Prostate gland (tissue), 2 donors: ENCODE measurements around the gene IRF2. TPM values are rescaled to one million over a fixed set of nuclear protein-coding genes. Genes with fewer than 3 reads are reported as not detected.

Experiments
- DNase-seq: peaks from one replicate; pipeline ENCODE4 v3.0.0-alpha.2; 2019; ENCODE audit warnings: low spot score
- H3K27ac ChIP-seq, 2 donors: fragments of 200-600 bp; sonication (generic); 2 replicates each; pipeline ENCODE4 v1.5.1; 2017 to 2019
- H3K27me3 ChIP-seq: fragments of 200-600 bp; sonication (generic); replicated peaks from 2 replicates; pipeline ENCODE4 v1.5.1; 2019; ENCODE audit not compliant: insufficient read depth
- H3K36me3 ChIP-seq, 2 donors: fragments of 200-600 bp; sonication (generic); 1 replicate in 1 of 2; 2 replicates in 1 of 2; pipeline versions ENCODE4 v1.5.1 to v1.8.1; 2017 to 2019
- H3K4me1 ChIP-seq: fragments of 200-600 bp; sonication (generic); replicated peaks from 2 replicates; pipeline ENCODE4 v1.5.1; 2019
- H3K4me3 ChIP-seq, 2 donors: fragments of 200-600 bp; sonication (generic); 2 replicates each; pipeline ENCODE4 v1.5.1; 2017 to 2019
- H3K9me3 ChIP-seq: fragments of 200-600 bp; sonication (generic); 2 replicates; pipeline ENCODE4 v1.5.1; 2017
- CTCF ChIP-seq, 4 experiments: fragments of 200-600 bp in 2 of 4; fragments of 450-650 bp in 2 of 4; sonication (generic) in 2 of 4; IDR thresholded peaks; 1 replicate in 3 of 4; 2 replicates in 1 of 4; pipeline ENCODE4 v1.5.1; 2016 to 2019; ENCODE audit warnings: antibody characterized with exemption in 4 of 4, mild to moderate bottlenecking in 2 of 4, moderate library complexity in 2 of 4
- POLR2A ChIP-seq: fragments of 450-650 bp; IDR thresholded peaks from one replicate; pipeline ENCODE4 v1.6.1; 2016; ENCODE audit warnings: antibody characterized with exemption, mild to moderate bottlenecking
- POLR2AphosphoS5 ChIP-seq: sonication (generic); formaldehyde crosslinking; IDR thresholded peaks from one replicate; pipeline ENCODE4 v1.6.1; 2017; ENCODE audit warnings: antibody characterized with exemption
- WGBS: methylation state at CpG from one replicate; pipeline ENCODE4 v1.1.5; 2018; 5-methylcytosine and 5-hydroxymethylcytosine counted together
- intact Hi-C: fragments of 100-400 bp; cut with DNase I; formaldehyde crosslinking; loops from one replicate; pipeline ENCODE4 v1.14.2; 2022
- total RNA-seq, 2 donors: library from RNA; depleted of rRNA; stranded (reverse); fragments of >200 nt; gene quantifications; one replicate each; pipeline ENCODE4 v1.1.0, GENCODE V29; 2016

Gene IRF2
- total RNA-seq, 2 donors from 2014 or later: 40.7 to 49.9 TPM

DNA sequence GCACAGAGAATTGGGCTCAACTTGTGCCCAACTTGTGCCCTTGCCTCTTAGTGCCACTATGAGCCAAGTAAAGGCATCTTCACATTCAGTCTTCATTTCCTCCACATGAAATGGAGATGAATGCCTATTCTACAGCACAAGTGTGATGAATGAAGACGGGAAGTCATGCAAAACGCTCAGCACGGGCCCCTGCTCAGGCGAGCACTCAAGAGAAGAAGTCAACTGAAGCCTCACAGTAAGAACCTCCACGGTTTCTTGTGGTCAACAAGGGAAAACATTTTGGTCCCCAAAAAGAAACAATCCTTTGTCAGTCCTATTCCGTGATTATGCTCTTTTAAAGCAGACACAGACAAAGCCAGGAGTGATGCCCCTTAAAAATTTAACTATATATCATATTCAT, 87.0 kb downstream of the IRF2 start:
- intact Hi-C loops: no loop called here
- TF ChIP-seq CTCF (IDR thresholded peaks at IDR 0.05) (no peak), POLR2A (no peak), POLR2AphosphoS5 (no peak)
- H3K27me3 ChIP-seq: no peaks in the 10 kb centered on the region
- peak overlapping the region in 1 of 2 donors; percentile 82 for H3K27ac ChIP-seq
- no peak for DNase-seq
- H3K4me1 ChIP-seq: peaks cover 13% of the 10 kb centered on the region
- no peak overlapping the region for H3K4me3 ChIP-seq
- WGBS: 94% methylated on average over 6 of the region's 6 CpGs
- H3K36me3 ChIP-seq: no peaks in the 10 kb centered on the region
- H3K9me3 ChIP-seq: no peaks in the 10 kb centered on the region

GRCh38 chr4:184386271-184386781, 88.0 kb downstream of the IRF2 start:
- TF ChIP-seq CTCF (IDR thresholded peaks at IDR 0.05): no peak
- TF ChIP-seq POLR2A: no peak
- TF ChIP-seq POLR2AphosphoS5: no peak
- Histone ChIP-seq H3K4me1 (peaks cover 13% of the 10 kb centered on the region), H3K4me3 (no peak overlapping the region), H3K27ac (peak overlapping the region; percentile 67 to 82), H3K36me3 (no peaks in the 10 kb centered on the region), H3K9me3 (no peaks in the 10 kb centered on the region), H3K27me3 (no peaks in the 10 kb centered on the region)
- WGBS: 37% methylated on average over 10 of the region's 10 CpGs
- intact Hi-C loops: no loop called here
- DNase-seq: no peak

- H3K27me3 ChIP-seq: no peaks in the 10 kb centered on the region
- peak; percentile 80 for DNase-seq
These were observed 88.6 kb downstream of the IRF2 start for GRCh38 chr4:184385705-184386141.

GRCh38 chr4:184384810-184385557, 89.4 kb downstream of the IRF2 start:
- TF ChIP-seq POLR2AphosphoS5: no peak
- no peak for TF ChIP-seq CTCF (IDR thresholded peaks at IDR 0.05)
- TF ChIP-seq POLR2A: no peak
- Histone ChIP-seq H3K9me3 (no peaks in the 10 kb centered on the region), H3K4me3 (no peak overlapping the region), H3K36me3 (no peaks in the 10 kb centered on the region), H3K4me1 (peaks cover 13% of the 10 kb centered on the region), H3K27me3 (no peaks in the 10 kb centered on the region), H3K27ac (peak overlapping the region; percentile 67 to 82)
- no peak for DNase-seq
- intact Hi-C loops: loop anchor here (5.0 kb wide), 2 partner anchors 87 to 152 kb away; partner anchors contain the start of gene IRF2
- WGBS: 29% methylated on average over 7 of the region's 7 CpGs

More at GRCh38 chr4:184385705-184386141, 88.6 kb downstream of the IRF2 start:
- TF ChIP-seq POLR2AphosphoS5 (peak; percentile 84), POLR2A (no peak)
- no peak overlapping the region for H3K4me3 ChIP-seq
- intact Hi-C loops: no loop called here
- H3K36me3 ChIP-seq: no peaks in the 10 kb centered on the region
- peaks cover 13% of the 10 kb centered on the region for H3K4me1 ChIP-seq
- H3K27ac ChIP-seq: peak overlapping the region; percentile 67 to 82
- no peaks in the 10 kb centered on the region for H3K9me3 ChIP-seq
- WGBS: 21% methylated on average over 6 of the region's 6 CpGs

GRCh38 chr4:184384056-184384809, 90.1 kb downstream of the IRF2 start:
- intact Hi-C loops: loop anchor here (5.0 kb wide), 2 partner anchors 88 to 153 kb away; partner anchors contain the start of gene IRF2
- TF ChIP-seq CTCF (IDR thresholded peaks at IDR 0.05) (no peak), POLR2A (peak; percentile 18), POLR2AphosphoS5 (peak; percentile 72)
- no peaks in the 10 kb centered on the region for H3K27me3 ChIP-seq
- peak overlapping the region; percentile 67 to 82 for H3K27ac ChIP-seq
- peak; percentile 71 for DNase-seq
- H3K4me3 ChIP-seq: peak overlapping the region in 1 of 2 donors; percentile 0
- H3K4me1 ChIP-seq: peaks cover 13% of the 10 kb centered on the region
- H3K36me3 ChIP-seq: no peaks in the 10 kb centered on the region
- H3K9me3 ChIP-seq: no peaks in the 10 kb centered on the region
- WGBS: 13% methylated on average over 13 of the region's 13 CpGs
